Umbilical cord (tissue), 2 donors: Measurements from ENCODE around the gene USP34. TPM values are rescaled to one million over a fixed set of nuclear protein-coding genes. Genes with fewer than 3 reads are reported as not detected.
"Not testable (repeated sequence)": the region's sequence is repeated elsewhere in the genome, so short reads cannot be mapped to it uniquely, and the experiment has no call there.

ENCODE experiments used
- DNase-seq: peaks from one replicate; pipeline ENCODE4 v3.0.0-alpha.2; 2015; ENCODE audit warnings: low spot score
- total RNA-seq: library from RNA; depleted of rRNA; stranded (reverse); fragments of >200 nt; gene quantifications from one replicate; pipeline ENCODE4 v1.2.3, GENCODE V29; 2014; ENCODE audit warnings: low replicate concordance; ENCODE audit not compliant: insufficient read depth

The USP34 gene
- total RNA-seq, 1 donor from 2014 or later: 131 TPM

DNA sequence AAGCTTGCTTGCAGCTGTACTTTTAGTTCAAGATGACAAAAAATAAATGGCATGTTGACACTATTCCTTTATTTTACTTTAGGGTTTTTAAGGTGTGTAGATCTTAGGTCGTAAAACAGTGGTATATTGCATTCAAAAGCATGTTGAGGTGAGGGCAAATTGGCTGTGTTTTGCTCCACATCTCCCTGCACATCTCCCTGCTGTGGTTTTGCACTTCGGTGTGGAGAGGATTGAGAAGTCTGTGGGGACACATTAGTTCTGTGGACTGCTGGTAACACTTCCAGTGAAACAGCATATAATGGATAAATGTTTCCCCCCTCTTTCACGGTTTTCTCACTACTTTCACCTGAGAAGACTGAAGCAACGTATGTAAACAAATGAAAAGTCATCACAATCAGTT, 283.8 kb downstream of the USP34 start:
- DNase-seq: no peak

GRCh38 chr2:61185231-61185728, 285.6 kb downstream of the USP34 start:
- no peak for DNase-seq

DNA sequence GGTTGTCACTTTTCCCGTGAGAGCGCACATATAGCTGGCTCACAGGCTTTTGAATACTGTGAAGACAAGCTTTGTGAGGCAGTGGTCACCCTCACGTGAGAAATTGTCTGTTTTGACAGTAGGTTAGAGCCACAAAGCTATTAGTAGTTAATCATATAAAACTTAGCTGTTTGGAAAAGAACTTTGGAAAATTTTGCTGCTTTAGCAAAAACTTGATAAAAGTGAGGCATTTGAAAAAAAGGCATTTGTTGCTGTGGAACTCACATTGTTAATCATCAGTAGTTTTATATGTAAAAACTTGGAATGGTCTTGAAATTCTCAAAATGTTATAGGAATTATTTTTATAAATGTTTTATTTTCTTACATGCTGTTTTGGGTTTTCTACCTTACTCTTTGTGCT, 286.6 kb downstream of the USP34 start:
- DNase-seq: no peak

GRCh38 chr2:61183795-61184194, 287.1 kb downstream of the USP34 start:
- DNase-seq: no peak

- no peak for DNase-seq
These were observed 288.9 kb downstream of the USP34 start for GRCh38 chr2:61182059-61182383.

- no peak for DNase-seq
These were observed 289.4 kb downstream of the USP34 start for GRCh38 chr2:61181382-61182058.

- no peak for DNase-seq
These were observed 290.2 kb downstream of the USP34 start for GRCh38 chr2:61180686-61181085.

DNA sequence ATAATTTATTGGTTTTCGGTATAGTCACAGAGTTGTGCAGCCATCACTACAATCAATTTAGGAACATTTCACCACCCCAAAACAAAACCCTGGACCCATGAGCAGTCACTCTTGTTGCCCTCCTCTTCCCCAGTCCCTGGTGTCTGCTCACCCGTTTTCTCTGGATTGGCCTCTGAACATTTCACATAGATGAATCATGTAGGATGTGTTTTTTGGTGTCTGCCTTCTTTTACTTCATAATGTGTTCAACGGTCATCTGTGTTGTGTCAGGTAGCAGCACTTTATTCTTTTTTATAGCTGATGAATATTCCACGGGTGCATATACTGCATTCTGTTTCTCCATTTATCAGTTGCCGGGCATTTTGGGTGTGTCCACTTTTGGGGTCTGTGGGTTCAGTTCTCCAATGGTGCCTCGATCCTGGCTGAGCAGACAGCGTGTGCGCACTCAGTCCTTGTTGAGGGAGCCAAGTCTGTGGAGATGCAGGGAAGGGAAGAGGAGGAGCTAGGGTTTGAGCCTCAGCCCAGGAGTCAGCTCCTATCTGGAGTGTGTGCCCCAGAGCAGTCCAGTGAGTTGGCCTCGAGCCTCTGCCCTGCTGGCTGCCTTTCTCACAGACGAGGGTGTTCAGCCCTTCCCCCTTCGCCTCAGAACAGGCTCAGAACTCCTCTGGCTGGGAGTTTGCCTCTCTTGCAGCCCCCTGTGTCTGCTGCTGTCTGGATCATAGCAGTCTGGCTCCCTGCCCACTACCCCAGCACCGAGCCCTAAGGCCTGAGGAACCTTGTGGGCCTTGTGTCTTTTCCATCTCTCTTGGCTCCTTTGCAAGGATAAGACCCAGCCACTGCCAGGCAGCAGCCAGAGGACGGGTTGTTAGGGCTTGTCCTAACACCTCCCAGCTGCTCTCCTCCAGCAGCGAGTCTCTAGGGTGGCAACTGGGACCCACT, 290.9 kb downstream of the USP34 start:
- DNase-seq: peak; percentile 98

DNA sequence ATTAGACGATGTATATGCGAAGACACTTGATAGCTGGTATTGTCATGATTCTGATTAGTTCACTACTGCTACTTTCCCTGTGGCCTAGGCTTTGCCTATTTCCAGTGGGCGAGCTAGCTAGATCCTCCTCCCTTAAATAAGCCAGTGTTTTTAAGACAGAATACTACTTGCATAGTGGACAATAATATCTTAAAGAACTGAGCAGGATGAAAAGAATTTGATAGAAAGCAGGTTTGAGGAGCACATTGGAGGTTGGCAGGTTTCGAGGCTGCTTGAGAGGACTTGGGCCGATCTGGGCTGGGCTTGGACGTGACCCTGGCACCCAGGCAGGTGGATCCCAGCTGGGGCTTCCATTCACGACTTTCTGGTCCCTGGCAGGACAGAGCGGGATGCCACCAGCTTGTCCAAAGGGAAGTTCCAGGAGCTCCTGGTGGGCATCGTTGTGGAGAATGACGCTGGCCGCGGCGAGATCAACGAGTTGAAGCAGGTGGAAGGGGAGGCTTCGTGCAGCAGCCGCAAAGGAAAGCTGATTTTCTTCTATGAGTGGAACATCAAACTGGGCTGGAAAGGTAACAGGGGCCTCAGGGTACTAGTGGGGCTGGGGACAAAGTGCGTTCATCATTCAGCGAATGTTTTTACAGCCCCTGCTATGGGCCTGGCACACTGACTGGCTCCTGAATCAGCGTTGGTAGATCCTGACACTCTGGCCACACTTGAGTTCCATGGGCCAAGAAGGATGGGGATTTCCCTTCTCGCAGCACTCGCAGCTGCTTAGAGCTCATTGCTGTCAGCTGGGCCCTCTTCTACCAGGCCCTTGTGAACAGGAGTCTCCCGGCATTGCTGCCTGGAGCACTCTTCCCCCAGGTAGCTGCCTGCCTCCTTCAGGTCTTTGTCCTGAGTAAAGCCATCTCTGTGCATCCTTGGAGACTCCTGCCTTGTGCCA, 292.0 kb downstream of the USP34 start:
- peak; percentile 20 for DNase-seq

DNA sequence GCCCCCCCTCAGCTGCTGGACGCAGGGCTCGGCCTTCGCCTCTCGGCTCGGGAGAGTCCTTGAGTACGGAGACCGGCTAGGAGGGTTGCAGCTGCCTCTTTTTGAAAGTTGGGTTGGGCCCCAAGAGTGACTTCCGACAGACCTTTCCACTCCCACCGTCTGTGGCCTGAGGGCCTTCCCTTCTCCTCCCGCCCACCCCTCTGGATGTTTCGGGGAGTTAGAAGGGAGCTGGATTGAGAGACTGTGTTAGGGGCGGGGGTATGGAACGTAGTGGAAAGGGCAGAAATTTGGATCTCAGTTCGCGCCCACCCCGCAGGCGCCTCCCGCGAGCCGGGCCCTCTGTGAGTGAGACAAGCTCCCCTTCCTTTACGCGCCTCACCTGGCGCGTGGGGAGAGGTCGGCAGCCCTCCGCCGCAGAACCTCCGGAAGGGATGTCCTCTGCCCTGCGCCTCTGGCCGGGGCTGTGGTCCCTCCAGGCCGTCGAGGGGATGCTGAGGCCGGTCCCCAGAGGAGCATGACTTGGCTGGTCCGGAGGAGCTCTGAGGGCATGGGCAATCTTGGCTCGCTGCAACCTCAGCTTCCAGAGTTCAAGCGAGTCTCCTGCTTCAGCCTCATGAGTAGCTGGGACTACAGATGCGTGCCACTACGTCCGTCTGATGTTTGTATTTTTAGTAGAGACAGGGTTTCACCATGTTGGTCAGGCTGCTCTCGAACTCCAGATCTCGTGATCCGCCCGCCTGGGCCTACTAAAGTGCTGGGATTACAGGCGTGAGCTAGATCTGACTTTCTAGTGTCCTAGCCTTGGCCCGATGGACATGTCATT, 292.9 kb downstream of the USP34 start:
- DNase-seq: peak; percentile 66

GRCh38 chr2:61176755-61177726, 293.8 kb downstream of the USP34 start:
- peak; percentile 97 for DNase-seq

- DNase-seq: no peak
These were observed 295.9 kb downstream of the USP34 start for GRCh38 chr2:61175036-61175435.

DNA sequence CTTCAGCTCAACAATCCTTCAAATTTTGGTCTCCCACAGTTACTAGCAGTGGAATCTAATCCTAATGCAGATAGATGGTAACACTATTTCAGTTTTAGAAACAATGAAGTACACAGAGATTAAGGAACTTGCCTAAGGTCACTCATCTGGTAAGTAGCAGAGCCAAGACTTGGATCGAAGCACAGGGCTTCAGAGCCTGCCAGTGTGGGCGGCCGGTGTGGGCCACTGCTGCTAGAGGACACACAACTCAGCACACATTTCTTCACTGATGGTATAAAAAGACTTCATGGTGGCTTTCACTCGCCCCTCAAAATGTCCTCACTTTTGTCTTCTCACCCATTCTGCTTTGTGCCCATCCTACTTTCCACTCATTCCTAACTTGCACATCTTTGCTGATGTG, 297.8 kb downstream of the USP34 start:
- DNase-seq: no peak

GRCh38 chr2:61172671-61173070, 298.2 kb downstream of the USP34 start:
- DNase-seq: no peak

GRCh38 chr2:61167579-61167978, 303.3 kb downstream of the USP34 start:
- no peak for DNase-seq

GRCh38 chr2:61165946-61166345, 304.9 kb downstream of the USP34 start:
- DNase-seq: no peak

DNA sequence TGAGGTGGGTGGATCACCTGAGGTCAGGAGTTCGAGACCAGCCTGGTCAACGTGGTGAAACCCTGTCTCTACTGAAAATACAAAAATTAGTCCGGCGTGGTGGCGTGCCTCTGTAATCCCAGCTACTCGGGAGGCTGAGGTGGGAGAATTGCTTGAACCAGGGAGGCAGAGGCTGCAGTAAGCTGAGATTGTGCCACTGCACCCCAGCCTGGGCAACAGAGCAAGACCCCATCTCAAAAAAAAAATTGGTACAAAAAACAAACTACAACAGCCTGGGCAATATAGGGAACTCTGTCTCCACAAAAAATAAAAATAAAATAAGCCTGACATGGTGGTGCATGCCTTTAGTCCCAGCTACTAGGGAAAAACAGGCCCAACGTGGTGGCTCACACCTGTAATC, 305.8 kb downstream of the USP34 start:
- DNase-seq: not testable (repeated sequence)

DNA sequence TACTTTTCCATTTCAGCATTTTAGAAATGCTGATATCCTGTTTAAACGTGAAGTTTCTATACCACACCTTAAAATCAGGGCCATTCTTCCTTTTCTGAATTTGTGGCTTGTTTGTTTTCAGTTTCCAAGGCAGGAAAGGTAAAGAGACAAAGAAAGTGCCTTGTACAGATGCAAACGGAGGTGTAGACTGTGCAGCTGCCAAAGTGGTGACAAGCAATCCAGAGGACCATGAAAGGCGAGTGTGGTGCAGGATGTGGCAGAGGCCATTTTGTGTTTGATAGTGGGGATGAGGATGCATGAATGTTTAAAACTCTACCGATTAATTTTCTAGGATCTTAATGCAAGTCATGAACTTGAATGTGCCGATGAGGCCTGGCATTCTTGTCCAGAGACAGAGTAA, 308.2 kb downstream of the USP34 start:
- no peak for DNase-seq

DNA sequence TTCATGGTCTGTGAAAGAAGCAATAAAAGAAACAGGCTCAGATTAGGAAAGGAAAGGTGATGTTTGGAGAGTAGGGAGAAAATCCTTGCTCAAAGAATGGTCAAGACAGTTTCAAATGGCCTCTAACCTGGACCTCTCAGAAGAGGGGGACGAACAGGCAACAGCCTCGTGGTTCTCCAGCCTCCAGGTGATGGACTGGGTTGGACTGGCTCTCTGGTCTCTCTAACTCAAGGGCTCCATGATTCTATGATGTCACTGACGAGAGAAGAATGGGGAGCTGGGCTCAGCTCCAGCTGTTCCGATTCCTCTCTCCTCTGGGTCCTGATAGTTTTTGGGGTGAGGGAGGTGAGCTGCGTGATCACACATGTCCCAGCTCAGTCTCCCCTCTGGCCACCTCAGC, 309.0 kb downstream of the USP34 start, which contains the start of gene C2orf74:
Gene C2orf74 (plus strand): TSS at position 301 of the 400 bp plus-strand sequence. CDS start 327 bp downstream, outside the sequence.
- DNase-seq: no peak
